B cell (primary cell): ENCODE results near the gene APH1A.
"Not testable (repeated sequence)": the region's sequence is repeated elsewhere in the genome, so short reads cannot be mapped to it uniquely, and the experiment has no call there.

Experiments
- CTCF ChIP-seq: fragments of 200-600 bp; IDR thresholded peaks from one replicate; pipeline ENCODE4 v1.8.0; 2022; ENCODE audit warnings: antibody characterized with exemption, mild to moderate bottlenecking
- EZH2 ChIP-seq: IDR thresholded peaks from 2 replicates; pipeline ENCODE4 v1.6.1; 2012; ENCODE audit warnings: borderline replicate concordance, low read depth, mild to moderate bottlenecking, moderate library complexity, low read length; ENCODE audit not compliant: insufficient read depth, poor library complexity, severe bottlenecking

- TF ChIP-seq CTCF, EZH2: not testable (repeated sequence)
Observed at GRCh38 chr1:150314691-150315090, 45.9 kb upstream of the APH1A start.
